HG03432 (cell line): ENCODE measurements around the gene PZP.

ENCODE experiments used
- ATAC-seq: cut with Tn5 transposase; IDR thresholded peaks from one replicate; pipeline ENCODE4 v1.9.1; 2021; ENCODE audit warnings: mild to moderate bottlenecking, moderate library complexity; ENCODE audit not compliant: unreplicated experiment

Gene PZP

GRCh38 chr12:9127484-9127883 lies 80.7 kb downstream of the PZP start:
- ATAC-seq, result no peak

GRCh38 chr12:9124383-9125031 lies 83.7 kb downstream of the PZP start:
- ATAC-seq, result no peak

DNA sequence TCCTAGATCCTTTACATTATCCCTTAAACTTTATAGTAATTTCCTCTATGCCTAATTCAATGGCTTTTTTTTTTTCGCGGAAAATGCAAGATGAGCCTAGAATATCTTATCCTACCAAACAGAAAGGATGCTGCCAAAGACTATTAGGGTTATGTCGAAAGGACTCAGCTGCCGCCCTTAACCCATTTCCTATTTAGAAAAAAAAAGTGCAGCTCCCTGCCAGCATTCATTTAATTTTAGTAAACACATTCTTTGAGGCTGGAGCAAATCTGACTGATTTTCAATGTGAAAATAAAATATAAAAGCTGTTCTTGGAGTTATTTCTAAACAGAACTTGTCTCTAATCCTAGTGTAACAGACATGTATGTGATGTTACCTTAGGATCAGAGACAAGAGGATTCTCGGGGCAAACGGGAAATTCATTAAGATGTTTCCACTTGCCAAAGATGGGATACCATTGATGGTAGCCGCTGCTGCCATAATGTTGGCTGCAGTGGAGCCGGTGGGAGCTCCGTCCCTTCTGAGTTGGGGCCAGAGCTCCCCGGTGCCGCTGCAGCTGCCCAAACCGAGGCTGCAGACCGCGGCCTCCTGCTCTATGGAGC lies 84.3 kb downstream of the PZP start:
- no peak for ATAC-seq

GRCh38 chr12:9122091-9122609 lies 86.0 kb downstream of the PZP start:
- no peak for ATAC-seq

- no peak for ATAC-seq
Observed at GRCh38 chr12:9120487-9121184, 87.6 kb downstream of the PZP start.

DNA sequence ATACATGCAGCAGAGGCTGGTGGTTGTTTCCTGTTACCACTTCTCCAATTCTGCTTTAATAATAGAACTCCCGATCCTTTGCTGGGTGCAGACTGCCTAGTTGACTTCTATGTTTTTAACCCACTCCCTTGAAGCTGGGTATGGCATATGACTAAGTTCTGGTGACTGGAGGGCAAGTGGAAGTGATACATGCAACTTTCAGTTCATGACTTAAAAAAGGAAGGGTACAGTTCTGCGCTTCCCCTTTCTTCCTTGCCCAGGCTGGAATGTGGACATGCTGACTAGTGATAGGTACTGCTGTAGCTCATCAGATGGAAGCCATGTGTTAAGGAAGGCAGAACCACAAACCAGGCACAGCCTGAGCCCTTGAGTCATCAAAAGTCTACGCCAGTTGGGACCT lies 90.0 kb downstream of the PZP start:
- ATAC-seq, result peak; percentile 73

GRCh38 chr12:9115731-9116559 lies 92.2 kb downstream of the PZP start, which contains the start of gene A2M:
TSS of gene A2M (minus strand) at chr12:9115919. CDS start at chr12:9115849, 70 bp downstream.
- no peak for ATAC-seq

- no peak for ATAC-seq
Observed at GRCh38 chr12:9114946-9115345, 93.2 kb downstream of the PZP start.

GRCh38 chr12:9113987-9114309 lies 94.2 kb downstream of the PZP start:
- ATAC-seq, result no peak

- no peak for ATAC-seq
Observed at GRCh38 chr12:9113296-9113986, 94.8 kb downstream of the PZP start.

DNA sequence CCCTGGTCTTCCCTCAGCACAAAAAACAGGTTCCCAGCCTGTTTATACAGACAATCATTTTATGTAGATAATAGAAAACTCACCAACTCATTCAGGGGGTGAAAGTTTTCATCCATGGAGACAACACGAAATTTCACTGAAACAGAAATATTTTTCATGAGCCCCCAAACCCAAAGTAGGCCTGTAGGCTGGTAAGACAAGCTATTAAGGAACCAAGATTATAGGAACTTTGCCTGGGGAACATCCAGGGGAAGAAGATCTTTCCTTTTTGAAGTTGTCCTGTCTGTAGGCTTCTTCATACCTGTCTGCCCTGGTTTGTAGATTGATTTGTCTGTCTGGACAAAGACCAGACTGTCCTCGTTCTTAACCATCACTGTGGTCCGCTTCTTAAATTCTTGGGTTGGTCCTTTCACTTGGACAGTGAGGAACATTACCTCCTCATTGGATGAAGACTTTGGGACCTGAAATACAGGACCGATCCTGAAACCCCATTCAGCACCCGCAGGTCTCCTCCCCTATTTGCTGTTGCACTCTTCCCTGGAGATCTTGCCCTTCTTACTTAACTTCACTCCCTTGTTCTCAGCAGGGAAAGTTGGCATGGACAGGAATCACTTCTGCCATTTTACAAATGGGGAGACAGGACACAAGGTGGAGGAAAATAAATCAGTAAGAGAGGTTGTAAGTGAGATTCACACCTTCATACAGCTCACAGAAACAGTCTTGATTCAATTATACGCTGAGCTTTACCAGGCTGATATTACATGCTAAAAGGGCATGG lies 95.9 kb downstream of the PZP start:
- ATAC-seq, result no peak

GRCh38 chr12:9111525-9111924 lies 96.7 kb downstream of the PZP start:
- ATAC-seq, result no peak

- ATAC-seq, result no peak
Observed at GRCh38 chr12:9109737-9110491, 98.3 kb downstream of the PZP start.

- ATAC-seq, result no peak
Observed at GRCh38 chr12:9109213-9109522, 99.0 kb downstream of the PZP start.

DNA sequence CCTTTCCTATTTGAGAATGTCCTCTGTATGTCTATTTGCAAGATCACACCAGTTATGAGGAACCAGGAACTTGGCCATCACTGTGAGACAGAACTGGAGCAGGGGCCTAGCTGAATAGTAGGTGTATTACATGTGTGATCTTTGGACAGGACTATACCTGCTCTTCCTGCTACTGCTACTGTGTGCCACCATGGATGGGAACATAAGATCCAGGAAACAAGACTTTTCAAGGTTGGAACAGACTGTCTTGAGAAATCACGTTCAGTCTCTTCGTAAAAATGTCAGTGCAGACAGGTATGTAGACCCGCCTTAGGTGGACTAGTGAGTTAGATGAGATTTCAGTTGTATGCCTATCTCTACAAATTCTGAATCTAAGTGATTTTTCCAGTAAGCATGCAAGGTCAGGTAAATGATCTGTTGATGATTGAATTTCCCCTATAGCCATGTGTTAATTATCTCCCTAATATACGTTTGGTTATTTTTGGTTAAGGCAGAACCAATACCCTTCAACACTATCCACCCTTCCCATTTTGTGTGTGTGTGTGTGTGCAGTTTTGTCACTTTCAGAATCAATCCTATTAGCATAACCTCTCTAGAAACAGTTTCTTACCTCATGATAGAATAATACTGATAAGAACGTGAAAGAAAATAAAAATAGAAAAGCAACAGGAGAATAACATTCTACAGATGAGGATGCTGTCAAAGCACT lies 99.5 kb downstream of the PZP start:
- ATAC-seq, result no peak

DNA sequence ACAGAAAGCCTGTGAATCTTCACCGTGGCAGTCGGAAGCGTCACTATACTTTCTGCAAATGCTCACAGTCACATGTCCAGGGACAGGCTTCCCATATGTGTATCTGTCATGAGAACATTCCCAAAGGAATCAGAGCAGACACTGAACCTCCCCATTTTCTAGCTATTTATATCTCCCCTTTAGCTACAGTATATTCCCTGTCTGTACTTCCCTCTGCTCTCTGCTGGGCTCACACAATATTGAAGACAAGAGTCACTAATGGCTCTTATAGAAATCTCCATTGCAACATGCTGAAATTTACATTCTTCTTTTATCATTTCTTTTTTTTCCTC lies 100.7 kb downstream of the PZP start:
- no peak for ATAC-seq

GRCh38 chr12:9106610-9107541 lies 101.3 kb downstream of the PZP start:
- no peak for ATAC-seq

- no peak for ATAC-seq
Observed at GRCh38 chr12:9106067-9106466, 102.1 kb downstream of the PZP start.
